ENCODE results near the gene PFKFB3.
A peak's percentile ranks its signal among the peaks of the same experiment; 100 is the strongest.

Gene PFKFB3

DNA sequence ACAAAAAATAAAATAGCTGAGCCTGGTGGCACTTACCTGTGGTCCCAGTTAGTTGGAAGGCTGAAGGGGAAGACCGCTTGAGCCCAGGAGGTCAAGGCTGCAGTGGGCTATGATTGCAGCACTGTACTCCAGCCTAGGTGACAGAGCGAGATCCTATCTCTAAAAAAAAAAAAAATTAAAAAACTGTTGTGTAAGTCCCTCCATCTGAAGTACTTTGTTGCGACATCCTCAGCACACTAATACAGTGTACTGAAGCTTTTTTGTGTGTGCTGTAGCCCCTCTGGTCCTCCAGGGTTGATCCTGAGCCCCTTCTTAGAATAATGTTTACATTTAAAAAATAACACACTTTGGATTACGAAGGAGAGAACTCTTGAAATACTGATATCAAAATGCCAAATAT, 71.3 kb downstream of the PFKFB3 start:
- H3K9me2 ChIP-seq (ENCODE audit: low read depth, low read length): no peaks in the 10 kb centered on the region
- H3K27me3 ChIP-seq (ENCODE audit: insufficient read depth, low read length): no peaks in the 10 kb centered on the region
- TF ChIP-seq EZH2 (IDR thresholded peaks at IDR 0.05; ENCODE audit: borderline replicate concordance, low read length): no peak
- TF ChIP-seq, protein P1, sequence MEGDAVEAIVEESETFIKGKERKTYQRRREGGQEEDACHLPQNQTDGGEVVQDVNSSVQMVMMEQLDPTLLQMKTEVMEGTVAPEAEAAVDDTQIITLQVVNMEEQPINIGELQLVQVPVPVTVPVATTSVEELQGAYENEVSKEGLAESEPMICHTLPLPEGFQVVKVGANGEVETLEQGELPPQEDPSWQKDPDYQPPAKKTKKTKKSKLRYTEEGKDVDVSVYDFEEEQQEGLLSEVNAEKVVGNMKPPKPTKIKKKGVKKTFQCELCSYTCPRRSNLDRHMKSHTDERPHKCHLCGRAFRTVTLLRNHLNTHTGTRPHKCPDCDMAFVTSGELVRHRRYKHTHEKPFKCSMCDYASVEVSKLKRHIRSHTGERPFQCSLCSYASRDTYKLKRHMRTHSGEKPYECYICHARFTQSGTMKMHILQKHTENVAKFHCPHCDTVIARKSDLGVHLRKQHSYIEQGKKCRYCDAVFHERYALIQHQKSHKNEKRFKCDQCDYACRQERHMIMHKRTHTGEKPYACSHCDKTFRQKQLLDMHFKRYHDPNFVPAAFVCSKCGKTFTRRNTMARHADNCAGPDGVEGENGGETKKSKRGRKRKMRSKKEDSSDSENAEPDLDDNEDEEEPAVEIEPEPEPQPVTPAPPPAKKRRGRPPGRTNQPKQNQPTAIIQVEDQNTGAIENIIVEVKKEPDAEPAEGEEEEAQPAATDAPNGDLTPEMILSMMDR (IDR thresholded peaks at IDR 0.05; ENCODE audit: low read length): no peak
- peaks cover 27% of the 10 kb centered on the region for H3K4me1 ChIP-seq (ENCODE audit: insufficient read depth, low read length, severe bottlenecking)
- H3K9ac ChIP-seq (ENCODE audit: low read length): no peak overlapping the region
- H3K27ac ChIP-seq (ENCODE audit: low read depth, low read length, poor library complexity, severe bottlenecking): no peak overlapping the region
- no peak overlapping the region for H2AFZ ChIP-seq (ENCODE audit: low read length)
- H3K36me3 ChIP-seq (ENCODE audit: insufficient read depth, low read length): no peaks in the 10 kb centered on the region
- no peak overlapping the region for H3K4me2 ChIP-seq (ENCODE audit: low read length)
- no peaks in the 10 kb centered on the region for H3F3A ChIP-seq (ENCODE audit: insufficient read depth, low read length)
- H4K20me1 ChIP-seq (ENCODE audit: insufficient read depth, low read length): no peaks in the 10 kb centered on the region
- no peak overlapping the region for H3K4me3 ChIP-seq (ENCODE audit: low read depth, low read length, poor library complexity, severe bottlenecking)
- no peaks in the 10 kb centered on the region for H3K9me3 ChIP-seq (ENCODE audit: low read length)
- H3K79me2 ChIP-seq (ENCODE audit: insufficient read depth, low read length): no peaks in the 10 kb centered on the region

DNA sequence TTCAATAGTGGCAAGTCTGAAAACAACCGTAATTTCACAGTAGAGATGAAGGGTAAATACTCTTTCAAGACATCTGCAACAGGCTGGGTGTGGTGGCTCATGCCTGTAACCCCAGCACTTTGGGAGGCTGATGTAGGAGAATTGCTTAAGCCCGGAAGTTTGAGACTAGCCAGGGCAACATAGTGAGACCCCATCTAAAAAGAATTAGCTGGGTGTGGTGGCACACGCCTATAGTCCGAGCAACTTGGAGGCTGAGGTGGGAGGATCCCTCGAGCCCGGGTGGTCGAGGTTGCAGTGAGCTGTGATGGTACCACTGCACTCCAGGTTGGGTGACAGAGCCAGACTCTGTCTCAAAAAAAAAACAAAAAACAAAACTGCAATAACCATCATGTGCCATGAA, 71.8 kb downstream of the PFKFB3 start:
- Histone ChIP-seq H3F3A (ENCODE audit: insufficient read depth, low read length) (no peaks in the 10 kb centered on the region), H2AFZ (ENCODE audit: low read length) (no peak overlapping the region), H3K4me1 (ENCODE audit: insufficient read depth, low read length, severe bottlenecking) (peaks cover 27% of the 10 kb centered on the region), H3K4me2 (ENCODE audit: low read length) (peak overlapping the region; percentile 74), H3K27ac (ENCODE audit: low read depth, low read length, poor library complexity, severe bottlenecking) (peak overlapping the region; percentile 46), H3K79me2 (ENCODE audit: insufficient read depth, low read length) (no peaks in the 10 kb centered on the region), H3K36me3 (ENCODE audit: insufficient read depth, low read length) (no peaks in the 10 kb centered on the region), H3K9me3 (ENCODE audit: low read length) (no peaks in the 10 kb centered on the region), H3K9me2 (ENCODE audit: low read depth, low read length) (no peaks in the 10 kb centered on the region), H3K9ac (ENCODE audit: low read length) (no peak overlapping the region; the same call in 1 of the 2 replicates), H3K27me3 (ENCODE audit: insufficient read depth, low read length) (no peaks in the 10 kb centered on the region), H4K20me1 (ENCODE audit: insufficient read depth, low read length) (no peaks in the 10 kb centered on the region), H3K4me3 (ENCODE audit: low read depth, low read length, poor library complexity, severe bottlenecking) (no peak overlapping the region)
- TF ChIP-seq, protein P1 (IDR thresholded peaks at IDR 0.05; ENCODE audit: low read length): no peak
- no peak for TF ChIP-seq EZH2 (IDR thresholded peaks at IDR 0.05; ENCODE audit: borderline replicate concordance, low read length)

DNA sequence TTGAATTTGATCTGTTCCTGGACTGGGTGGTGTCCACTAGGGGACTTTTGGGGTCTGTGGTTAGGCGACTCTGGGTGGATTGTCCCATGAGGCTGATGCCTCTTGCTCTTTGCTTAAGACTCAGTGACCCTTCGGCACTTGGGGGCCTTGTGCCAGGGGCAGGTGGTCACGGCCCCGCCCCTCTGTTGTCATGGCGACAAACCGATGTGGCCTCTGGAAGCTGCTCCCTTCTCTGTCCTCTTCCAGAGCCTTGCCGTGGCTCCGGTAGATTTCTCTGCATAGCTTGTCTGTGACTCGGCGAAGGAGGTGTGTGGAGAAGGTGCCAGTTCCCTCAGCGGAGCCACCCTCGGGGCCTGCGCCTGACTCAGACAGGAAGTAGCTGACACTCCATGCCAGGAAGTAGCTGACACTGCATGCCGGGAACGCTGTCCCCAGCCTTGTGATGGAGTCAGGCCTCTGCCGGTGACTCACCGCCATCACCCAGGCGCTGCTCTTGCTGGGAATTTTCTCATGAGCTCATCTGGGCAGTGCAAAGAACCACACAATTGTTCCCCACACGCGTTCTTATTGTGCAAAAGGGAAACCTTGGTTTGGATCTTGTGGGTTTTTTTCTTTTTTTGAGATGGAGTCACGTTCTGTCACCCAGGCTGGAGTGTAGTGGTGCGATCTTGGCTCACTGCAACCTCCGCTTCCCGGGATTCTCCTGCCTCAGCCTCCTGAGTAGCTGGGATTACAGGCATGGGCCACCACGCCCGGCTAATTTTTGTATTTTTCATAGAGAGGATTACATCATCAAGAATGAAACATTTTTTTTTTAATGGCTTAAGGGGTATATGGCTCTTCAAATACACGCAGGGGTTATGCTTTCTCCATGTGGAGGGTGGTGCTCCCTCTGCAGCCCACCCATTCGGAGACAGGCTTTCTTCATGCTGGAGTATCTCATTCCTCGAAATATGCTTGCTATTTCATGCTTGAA, 72.6 kb downstream of the PFKFB3 start:
- Histone ChIP-seq H3F3A (ENCODE audit: insufficient read depth, low read length) (no peaks in the 10 kb centered on the region), H4K20me1 (ENCODE audit: insufficient read depth, low read length) (no peaks in the 10 kb centered on the region), H3K79me2 (ENCODE audit: insufficient read depth, low read length) (no peaks in the 10 kb centered on the region), H3K27ac (ENCODE audit: low read depth, low read length, poor library complexity, severe bottlenecking) (peak overlapping the region; percentile 46), H3K9me2 (ENCODE audit: low read depth, low read length) (no peaks in the 10 kb centered on the region), H3K4me3 (ENCODE audit: low read depth, low read length, poor library complexity, severe bottlenecking) (peak overlapping the region; percentile 55), H3K9ac (ENCODE audit: low read length) (peak overlapping the region; percentile 56), H3K4me2 (ENCODE audit: low read length) (peak overlapping the region; percentile 74), H3K36me3 (ENCODE audit: insufficient read depth, low read length) (no peaks in the 10 kb centered on the region), H2AFZ (ENCODE audit: low read length) (peak overlapping the region; percentile 99), H3K27me3 (ENCODE audit: insufficient read depth, low read length) (no peaks in the 10 kb centered on the region), H3K9me3 (ENCODE audit: low read length) (no peaks in the 10 kb centered on the region), H3K4me1 (ENCODE audit: insufficient read depth, low read length, severe bottlenecking) (peaks cover 22% of the 10 kb centered on the region)
- no peak for TF ChIP-seq EZH2 (IDR thresholded peaks at IDR 0.05; ENCODE audit: borderline replicate concordance, low read length)
- TF ChIP-seq, protein P1 (IDR thresholded peaks at IDR 0.05; ENCODE audit: low read length): no peak
